Stimulated activated CD4-positive, alpha-beta T cell treated with anti-CD3 and anti-CD28 coated beads, Interleukin-4, amount 100 ng/mL, for 1 hour (primary cell): ENCODE data around the gene RTL3.

Experiments used
- DNase-seq: peaks from one replicate; pipeline ENCODE4 v3.0.0-alpha.2; 2020

Gene RTL3

DNA sequence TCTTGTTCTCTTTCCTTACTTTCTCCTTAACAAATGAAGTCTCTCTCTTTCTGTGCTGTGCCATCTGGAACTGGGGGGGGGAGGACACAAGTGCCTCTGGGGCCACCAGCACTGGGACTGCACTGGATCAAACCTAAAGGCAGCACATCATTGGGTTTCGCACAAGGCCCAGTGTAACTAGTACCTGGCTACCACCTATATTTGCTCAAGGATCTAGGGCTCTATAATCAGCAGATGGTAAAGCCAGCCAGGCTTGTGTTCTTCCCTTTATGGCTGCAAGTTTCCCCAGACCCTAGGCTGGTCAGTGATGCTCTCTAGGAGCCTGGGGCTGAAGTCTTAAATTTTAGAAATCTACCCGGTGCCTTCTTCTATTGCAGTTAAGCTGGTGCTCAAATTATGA lies 40.1 kb downstream of the RTL3 start:
- no peak for DNase-seq

DNA sequence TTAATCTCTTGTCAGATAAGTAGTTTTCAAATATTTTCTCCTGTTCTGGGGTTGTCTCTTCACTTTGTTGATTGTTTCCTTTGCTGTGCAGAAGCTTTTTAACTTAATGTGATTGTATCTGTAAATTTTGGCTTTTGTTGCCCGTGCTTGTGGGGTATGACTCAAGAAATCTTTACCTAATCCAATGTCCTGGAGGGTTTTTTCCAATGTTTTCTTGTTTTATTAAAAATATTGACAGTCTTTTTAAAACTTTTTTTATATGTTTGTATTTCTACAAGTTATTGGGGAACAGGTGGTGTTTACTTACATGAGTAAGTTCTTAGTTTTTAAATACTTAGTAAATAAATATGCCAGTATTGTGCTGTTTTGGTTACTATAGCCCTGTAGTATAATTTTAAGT lies 44.9 kb downstream of the RTL3 start:
- DNase-seq = no peak
